Mesothelial cell of epicardium (in vitro differentiated cells): ENCODE measurements around the gene HMGA1. TPM values are rescaled to one million over a fixed set of nuclear protein-coding genes. Genes with fewer than 3 reads are reported as not detected.
A peak's percentile ranks its signal among the peaks of the same experiment; 100 is the strongest.

ENCODE experiments used
- DNase-seq, 2 experiments: peaks; one replicate each; pipeline ENCODE4 v3.0.0; 2021; ENCODE audit warnings: low spot score in 2 of 2; ENCODE audit not compliant: unreplicated experiment in 2 of 2
- H3K27ac Mint-ChIP-seq: 2 replicates; pipeline ENCODE4 v1.8.0; 2021; ENCODE audit warnings: mixed read lengths
- H3K27me3 Mint-ChIP-seq: 2 replicates; pipeline ENCODE4 v1.8.0; 2021; ENCODE audit warnings: low read depth, mixed read lengths
- H3K36me3 Mint-ChIP-seq: 2 replicates; pipeline ENCODE4 v1.8.0; 2021; ENCODE audit warnings: mixed read lengths
- H3K4me1 Mint-ChIP-seq: 2 replicates; pipeline ENCODE4 v1.8.0; 2021; ENCODE audit warnings: mixed read lengths
- H3K4me3 Mint-ChIP-seq: 2 replicates; pipeline ENCODE4 v1.8.0; 2021; ENCODE audit warnings: mild to moderate bottlenecking, moderate library complexity, mixed read lengths
- H3K9me3 Mint-ChIP-seq: 2 replicates; pipeline ENCODE4 v1.8.0; 2021; ENCODE audit warnings: mixed read lengths
- CTCF ChIP-seq: fragments of 200-600 bp; sonication (generic); IDR thresholded peaks from one replicate; pipeline ENCODE4 v1.5.0; 2021; ENCODE audit warnings: antibody characterized with exemption; ENCODE audit not compliant: unreplicated experiment
- total RNA-seq: library from RNA; stranded (reverse); gene quantifications from 3 replicates; pipeline ENCODE4 v1.2.1, GENCODE V29; 2021

Gene HMGA1
- 213 to 222 TPM (median 216 TPM) in 3 replicates for total RNA-seq

GRCh38 chr6:34236443-34237315 lies at the start of gene HMGA1:
TSS of gene HMGA1 (plus strand) at chr6:34236873. CDS start at chr6:34240781, 3,908 bp downstream.
- TF ChIP-seq CTCF = no peak

GRCh38 chr6:34189806-34190503 lies 46.7 kb upstream of the HMGA1 start:
- Mint-ChIP-seq H3K27ac (no peak overlapping the region), H3K36me3 (no peaks in the 10 kb centered on the region), H3K9me3 (no peaks in the 10 kb centered on the region), H3K4me1 (no peaks in the 10 kb centered on the region), H3K4me3 (no peak overlapping the region), H3K27me3 (peaks cover 5% of the 10 kb centered on the region)
- DNase-seq = no peak
- no peak for TF ChIP-seq CTCF

More at GRCh38 chr6:34236443-34237315, at the start of gene HMGA1:
- peak within 1 kb of the TSS; percentile 74 for H3K4me3 Mint-ChIP-seq
- peak within 1 kb of the TSS; percentile 96 for H3K27ac Mint-ChIP-seq
- no peaks in the 10 kb centered on the region for H3K9me3 Mint-ChIP-seq
- H3K27me3 Mint-ChIP-seq = no peaks in the 10 kb centered on the region
- DNase-seq = peak; percentile 85
- H3K36me3 Mint-ChIP-seq = peaks cover 8% of the 10 kb centered on the region
- H3K4me1 Mint-ChIP-seq = peaks cover 22% of the 10 kb centered on the region

- Mint-ChIP-seq H3K27me3 (peaks cover 10% of the 10 kb centered on the region), H3K27ac (no peak overlapping the region), H3K9me3 (no peaks in the 10 kb centered on the region), H3K4me1 (no peaks in the 10 kb centered on the region), H3K4me3 (no peak overlapping the region), H3K36me3 (no peaks in the 10 kb centered on the region)
- no peak for TF ChIP-seq CTCF
- no peak for DNase-seq
Observed at GRCh38 chr6:34190504-34191122, 46.1 kb upstream of the HMGA1 start.

- Mint-ChIP-seq H3K4me1 (peaks cover 3% of the 10 kb centered on the region), H3K27ac (no peak overlapping the region), H3K9me3 (no peaks in the 10 kb centered on the region), H3K4me3 (no peak overlapping the region), H3K36me3 (no peaks in the 10 kb centered on the region), H3K27me3 (peaks cover 11% of the 10 kb centered on the region)
- TF ChIP-seq CTCF = no peak
- DNase-seq = no peak
Observed at GRCh38 chr6:34194772-34195171, 41.9 kb upstream of the HMGA1 start.

GRCh38 chr6:34195726-34196115 lies 41.0 kb upstream of the HMGA1 start:
- Mint-ChIP-seq H3K36me3 (no peaks in the 10 kb centered on the region), H3K4me1 (peaks cover 3% of the 10 kb centered on the region), H3K4me3 (no peak overlapping the region), H3K9me3 (no peaks in the 10 kb centered on the region), H3K27ac (no peak overlapping the region), H3K27me3 (peaks cover 11% of the 10 kb centered on the region)
- DNase-seq = no peak
- no peak for TF ChIP-seq CTCF
